HG03378 (cell line): Measurements from ENCODE around the gene LIX1L.

Experiments used
- ATAC-seq: cut with Tn5 transposase; IDR thresholded peaks from one replicate; pipeline ENCODE4 v1.9.1; 2021; ENCODE audit warnings: mild to moderate bottlenecking, moderate library complexity; ENCODE audit not compliant: unreplicated experiment

The LIX1L gene

DNA sequence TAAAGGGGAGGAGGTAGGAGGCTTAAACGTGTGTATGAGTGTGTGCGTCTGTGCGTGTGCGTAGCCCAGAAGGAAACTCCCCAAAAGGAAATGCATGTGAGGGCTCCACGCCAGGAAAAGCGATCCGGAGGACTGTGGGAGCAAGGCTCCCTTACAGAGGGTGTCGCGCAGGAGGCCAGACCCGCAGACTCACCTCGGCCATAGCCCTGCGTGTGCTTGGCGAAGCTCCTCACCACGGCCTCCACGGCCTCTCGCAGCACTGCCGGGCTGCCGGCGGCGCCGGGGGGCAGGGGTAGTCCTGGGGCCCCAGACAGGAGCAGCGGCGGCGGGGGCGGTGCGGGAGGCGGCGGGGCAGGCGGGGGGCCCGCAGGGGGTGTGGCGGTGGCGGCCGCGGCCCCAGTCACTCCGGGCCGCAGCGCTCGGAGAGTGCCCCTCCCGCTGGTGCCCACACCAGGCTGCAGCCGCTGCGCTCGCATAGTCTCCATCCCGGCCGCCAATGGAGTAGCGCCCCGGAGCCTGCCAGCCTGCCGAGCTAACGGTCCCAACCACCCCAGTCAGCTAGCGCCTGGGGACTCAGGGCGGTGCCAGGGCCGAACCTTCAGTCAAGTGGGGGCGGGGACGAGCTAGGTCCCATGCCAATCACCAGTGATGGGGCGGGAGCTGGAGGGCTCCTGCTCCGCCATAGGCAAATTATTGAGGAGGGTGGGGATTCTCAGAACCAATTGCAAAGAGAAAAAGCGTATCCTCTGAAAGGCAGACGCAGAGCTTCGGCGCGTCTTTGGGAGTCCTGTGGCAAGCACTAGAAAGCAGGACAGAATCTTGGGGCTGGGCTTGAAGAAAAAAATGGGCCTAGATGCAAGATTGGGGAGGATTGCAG, at the start of gene LIX1L:
TSS of gene LIX1L (minus strand) at position 575 of the 877 bp plus-strand sequence. CDS start at position 485, 90 bp downstream.
- peak; percentile 85 for ATAC-seq

- ATAC-seq: no peak
These were observed 43.9 kb upstream of the LIX1L start for GRCh38 chr1:146001709-146002108.

GRCh38 chr1:145999321-146000024, 41.7 kb upstream of the LIX1L start:
- no peak for ATAC-seq

- no peak for ATAC-seq
These were observed 39.9 kb upstream of the LIX1L start for GRCh38 chr1:145997718-145998023.

GRCh38 chr1:145997016-145997717, 39.4 kb upstream of the LIX1L start:
- ATAC-seq: no peak

DNA sequence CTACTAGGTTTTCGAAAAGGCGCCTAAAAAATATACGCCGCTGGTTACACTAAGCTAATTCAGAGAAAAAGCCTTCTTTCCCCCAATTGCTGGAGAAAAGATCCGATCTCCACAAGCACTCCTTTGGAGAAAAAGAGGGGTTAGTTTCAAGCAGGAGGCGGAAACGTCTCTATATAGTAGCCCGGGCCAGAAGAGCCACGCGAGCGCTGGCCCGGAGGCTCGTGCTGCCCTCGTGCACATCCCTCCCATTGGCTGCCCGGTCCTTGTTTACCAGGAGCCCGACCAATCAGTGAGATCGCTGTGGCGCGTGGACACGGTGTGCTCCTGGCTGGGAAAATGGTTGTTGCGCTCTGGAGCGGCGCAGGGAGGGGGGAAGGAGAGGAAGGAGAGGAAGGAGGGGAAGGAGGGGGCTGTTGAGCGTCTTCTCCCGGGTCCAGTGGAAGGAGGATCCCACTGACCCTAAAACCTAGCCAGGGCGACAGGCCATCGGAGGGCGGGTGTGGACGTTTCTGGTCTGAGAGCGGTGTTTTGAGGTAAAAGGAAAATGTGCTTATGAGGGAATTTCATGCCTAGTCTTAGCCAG, 38.7 kb upstream of the LIX1L start, which contains the start of gene TXNIP:
TSS of gene TXNIP (minus strand) at position 147 of the 583 bp plus-strand sequence. CDS start 313 bp downstream, outside the sequence.
- peak; percentile 79 for ATAC-seq

GRCh38 chr1:145995964-145996432, 38.2 kb upstream of the LIX1L start:
- no peak for ATAC-seq

GRCh38 chr1:145995148-145995881, 37.5 kb upstream of the LIX1L start:
- no peak for ATAC-seq

DNA sequence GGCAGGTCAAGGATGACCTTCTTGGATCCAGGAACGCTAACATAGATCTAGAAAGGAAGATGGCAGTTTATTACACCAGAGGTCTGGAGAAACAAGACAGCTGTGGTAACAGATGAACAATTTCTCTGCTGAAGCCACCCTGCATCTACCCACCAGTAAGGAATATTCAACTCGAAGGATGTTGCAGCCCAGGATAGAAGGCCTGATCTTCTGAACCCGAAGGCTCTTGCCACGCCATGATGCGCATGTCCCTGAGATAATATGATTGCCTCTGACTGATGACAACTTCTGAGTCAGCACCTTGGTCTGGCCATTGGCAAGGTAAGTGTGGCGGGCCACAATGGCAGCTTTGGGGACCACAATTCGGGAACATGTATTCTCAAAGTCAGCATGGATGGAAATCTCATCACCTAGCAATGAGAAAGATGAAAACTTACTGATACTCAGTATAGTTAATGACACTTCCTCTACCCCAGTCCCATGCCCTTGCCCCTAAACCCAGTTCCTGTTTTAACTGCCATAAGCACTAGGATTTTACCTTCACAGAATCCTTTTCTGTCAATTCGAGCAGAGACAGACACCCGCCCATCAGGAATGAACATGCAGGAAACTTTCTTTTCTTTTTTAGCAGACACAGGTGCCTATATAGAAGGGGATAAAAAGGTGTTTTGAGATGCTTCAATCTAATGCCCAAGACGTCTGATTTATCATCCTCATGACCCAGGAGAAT, 36.7 kb upstream of the LIX1L start:
- no peak for ATAC-seq

GRCh38 chr1:145993618-145994390, 36.0 kb upstream of the LIX1L start:
- no peak for ATAC-seq

- no peak for ATAC-seq
These were observed 35.3 kb upstream of the LIX1L start for GRCh38 chr1:145992958-145993617.

GRCh38 chr1:145992502-145992936, 34.7 kb upstream of the LIX1L start:
- no peak for ATAC-seq

- ATAC-seq: no peak
These were observed 34.1 kb upstream of the LIX1L start for GRCh38 chr1:145991735-145992412.

GRCh38 chr1:145990249-145990855, 32.5 kb upstream of the LIX1L start:
- ATAC-seq: no peak

DNA sequence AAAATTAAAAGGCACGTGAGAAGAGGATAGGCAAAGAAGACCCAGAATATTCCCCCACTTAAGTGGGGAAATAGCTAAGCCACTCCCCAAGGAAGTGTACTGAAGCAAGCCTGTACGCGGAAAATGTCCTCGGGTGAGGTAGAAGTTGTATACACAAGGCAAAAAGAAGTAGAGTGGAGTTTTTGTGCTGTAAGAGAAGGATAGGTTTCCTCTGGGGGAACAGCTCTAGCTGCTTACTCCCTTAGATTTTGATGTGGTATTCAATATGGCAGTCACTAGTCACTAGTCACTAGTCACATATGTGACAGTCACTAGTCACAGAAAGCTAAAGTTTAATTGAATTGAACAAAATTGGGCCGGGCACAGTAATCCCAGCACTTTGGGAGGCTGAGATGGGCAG, 31.0 kb upstream of the LIX1L start:
- ATAC-seq: no peak

DNA sequence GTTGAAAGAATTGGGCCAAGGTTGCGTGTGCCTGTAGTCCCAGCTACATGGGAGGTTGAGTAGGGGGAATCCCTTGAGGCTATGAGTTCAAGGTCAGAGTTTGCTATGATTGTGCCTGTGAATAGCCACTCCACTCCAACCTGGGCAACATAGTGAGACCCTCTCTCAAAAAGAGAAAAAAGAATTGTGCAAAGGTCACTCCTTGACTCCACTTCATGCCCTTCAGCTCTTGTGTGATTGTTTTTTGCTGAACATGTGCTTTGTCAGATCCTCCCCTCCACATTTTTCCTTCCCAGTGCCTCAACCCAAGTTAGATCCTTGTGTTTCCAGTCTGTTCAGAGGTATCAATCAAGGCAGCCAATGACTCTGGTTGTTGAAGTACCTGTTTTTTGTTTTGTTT, 30.1 kb upstream of the LIX1L start:
- ATAC-seq: no peak

DNA sequence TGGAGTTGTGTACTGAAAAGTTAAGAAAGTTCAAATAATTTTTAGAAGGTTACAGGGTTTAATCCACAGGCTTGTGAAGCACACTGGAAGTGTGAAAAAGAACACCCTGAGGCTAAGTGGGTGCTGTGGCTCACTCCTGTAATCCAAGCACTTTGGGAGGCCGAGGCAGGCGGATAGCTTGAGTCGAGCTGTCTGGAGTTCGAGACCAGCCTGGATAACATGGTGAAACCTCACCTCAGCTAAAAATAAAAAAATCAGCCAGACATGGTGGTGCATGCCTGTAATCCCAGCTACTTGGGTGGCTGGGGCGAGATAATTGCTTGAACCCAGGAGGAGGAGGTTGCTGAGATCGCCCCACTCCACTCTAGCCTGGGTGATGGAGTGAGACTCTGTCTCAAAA, 28.7 kb upstream of the LIX1L start:
- no peak for ATAC-seq
